ENCODE data around the gene NDUFB1. TPM values are rescaled to one million over a fixed set of nuclear protein-coding genes. Genes with fewer than 3 reads are reported as not detected.

Gene NDUFB1
- polyA plus RNA-seq, 6 donors from 2014 or later, result 200 to 337 (median 297) TPM

- H3K27ac Mint-ChIP-seq, result peak overlapping the region; percentile 95 to 100 (median 100)
- peak; percentile 11 to 15 for ATAC-seq (ENCODE audit: low read depth in 2 of 2)
Observed at GRCh38 chr14:92121207-92121669, 268 bp downstream of the NDUFB1 start.

GRCh38 chr14:92109490-92109889 is 12.0 kb downstream of the NDUFB1 start:
- H3K4me1 Mint-ChIP-seq, result peaks cover 13 to 21% (median 16%) of the 10 kb centered on the region in 3 donors
- peak overlapping the region in 1 of 6 donors; percentile 63 for H3K27ac Mint-ChIP-seq

More at GRCh38 chr14:92121207-92121669, 268 bp downstream of the NDUFB1 start:
- Mint-ChIP-seq H3K4me1 (peaks cover 29 to 59% (median 36%) of the 10 kb centered on the region in 3 donors), H3K27me3 (no peaks in the 10 kb centered on the region), H3K4me3 (peak overlapping the region; percentile 91 to 100 (median 99)), H3K36me3 (peaks cover 0 to 10% of the 10 kb centered on the region in 2 donors), H3K9me3 (no peaks in the 10 kb centered on the region)
- peak; percentile 11 for DNase-seq

GRCh38 chr14:92108345-92109254 is 12.9 kb downstream of the NDUFB1 start:
- Mint-ChIP-seq H3K4me1 (peaks cover 15 to 23% (median 16%) of the 10 kb centered on the region in 3 donors), H3K27ac (peak overlapping the region in 3 of 6 donors; percentile 27 to 80 (median 63))

More at GRCh38 chr14:92109490-92109889, 12.0 kb downstream of the NDUFB1 start:
- Mint-ChIP-seq H3K9me3 (no peaks in the 10 kb centered on the region), H3K36me3 (no peaks in the 10 kb centered on the region), H3K27me3 (no peaks in the 10 kb centered on the region), H3K4me3 (peak overlapping the region in 1 of 8 donors; percentile 14)
- ATAC-seq (ENCODE audit: low read depth in 2 of 2) (no peak), DNase-seq (no peak)

GRCh38 chr14:92106143-92106926 is 15.2 kb downstream of the NDUFB1 start, which contains the start of gene ATXN3:
Gene ATXN3 (minus strand): TSS chr14:92106582. CDS start chr14:92106552, 30 bp downstream.
- no peaks in the 10 kb centered on the region for H3K36me3 Mint-ChIP-seq
- H3K9me3 Mint-ChIP-seq, result no peaks in the 10 kb centered on the region
- H3K27me3 Mint-ChIP-seq, result no peaks in the 10 kb centered on the region
- H3K4me1 Mint-ChIP-seq, result peaks cover 26 to 38% (median 31%) of the 10 kb centered on the region in 3 donors
- peak within 1 kb of the TSS; percentile 92 to 99 (median 98) for H3K4me3 Mint-ChIP-seq
- peak within 1 kb of the TSS; percentile 91 to 98 (median 96) for H3K27ac Mint-ChIP-seq
- DNase-seq, result peak; percentile 92
- ATAC-seq (ENCODE audit: low read depth in 2 of 2), result peak; percentile 91 to 93

More at GRCh38 chr14:92108345-92109254, 12.9 kb downstream of the NDUFB1 start:
- Mint-ChIP-seq H3K27me3 (no peaks in the 10 kb centered on the region), H3K9me3 (no peaks in the 10 kb centered on the region), H3K36me3 (no peaks in the 10 kb centered on the region), H3K4me3 (peak overlapping the region in 4 of 8 donors; percentile 7 to 27 (median 15))
- DNase-seq (no peak), ATAC-seq (ENCODE audit: low read depth in 2 of 2) (no peak)

GRCh38 chr14:92105893-92106142 is 15.7 kb downstream of the NDUFB1 start:
- DNase-seq, result no peak
- peak overlapping the region; percentile 92 to 99 (median 98) for H3K4me3 Mint-ChIP-seq
- H3K27ac Mint-ChIP-seq, result peak overlapping the region; percentile 91 to 98 (median 96)
- H3K36me3 Mint-ChIP-seq, result no peaks in the 10 kb centered on the region
- ATAC-seq (ENCODE audit: low read depth in 2 of 2), result peak; percentile 0 to 5
- no peaks in the 10 kb centered on the region for H3K9me3 Mint-ChIP-seq
- peaks cover 26 to 38% (median 31%) of the 10 kb centered on the region in 3 donors for H3K4me1 Mint-ChIP-seq
- H3K27me3 Mint-ChIP-seq, result no peaks in the 10 kb centered on the region

- no peak for ATAC-seq (ENCODE audit: low read depth in 2 of 2)
Observed at GRCh38 chr14:92105073-92105892, 16.2 kb downstream of the NDUFB1 start.

GRCh38 chr14:92103363-92103989 is 18.0 kb downstream of the NDUFB1 start:
- Mint-ChIP-seq H3K27me3 (no peaks in the 10 kb centered on the region), H3K4me3 (peak overlapping the region in 2 of 8 donors; percentile 25 to 77), H3K4me1 (peaks cover 34 to 51% (median 50%) of the 10 kb centered on the region in 3 donors), H3K9me3 (no peaks in the 10 kb centered on the region), H3K27ac (no peak overlapping the region), H3K36me3 (no peaks in the 10 kb centered on the region)
- ATAC-seq (ENCODE audit: low read depth in 2 of 2) (no peak), DNase-seq (no peak)

More at GRCh38 chr14:92105073-92105892, 16.2 kb downstream of the NDUFB1 start:
- Mint-ChIP-seq H3K27ac (peak overlapping the region; percentile 91 to 98 (median 96)), H3K27me3 (no peaks in the 10 kb centered on the region), H3K36me3 (no peaks in the 10 kb centered on the region), H3K4me3 (peak overlapping the region; percentile 92 to 99 (median 98)), H3K9me3 (no peaks in the 10 kb centered on the region), H3K4me1 (peaks cover 26 to 38% (median 36%) of the 10 kb centered on the region in 3 donors)
- no peak for DNase-seq

GRCh38 chr14:92099802-92100201 is 21.7 kb downstream of the NDUFB1 start:
- DNase-seq, result no peak
- Mint-ChIP-seq H3K4me1 (peaks cover 19 to 39% (median 34%) of the 10 kb centered on the region in 3 donors), H3K27me3 (no peaks in the 10 kb centered on the region), H3K4me3 (peak overlapping the region in 1 of 8 donors; percentile 20), H3K36me3 (peaks cover 1 to 2% of the 10 kb centered on the region in 2 donors), H3K27ac (peak overlapping the region in 2 of 6 donors; percentile 6 to 53), H3K9me3 (no peaks in the 10 kb centered on the region)
- ATAC-seq (ENCODE audit: low read depth in 2 of 2), result no peak

GRCh38 chr14:92093320-92093719 is 28.2 kb downstream of the NDUFB1 start:
- Mint-ChIP-seq H3K36me3 (peaks cover 13 to 16% of the 10 kb centered on the region in 2 donors), H3K4me3 (no peak overlapping the region), H3K27me3 (no peaks in the 10 kb centered on the region), H3K9me3 (no peaks in the 10 kb centered on the region), H3K27ac (peak overlapping the region in 1 of 6 donors; percentile 48), H3K4me1 (peaks cover 0 to under 1% (median 0%) of the 10 kb centered on the region in 3 donors)
- ATAC-seq (ENCODE audit: low read depth in 2 of 2) (no peak), DNase-seq (no peak)

GRCh38 chr14:92088494-92088893 is 33.0 kb downstream of the NDUFB1 start:
- Mint-ChIP-seq H3K4me1 (no peaks in the 10 kb centered on the region), H3K27ac (peak overlapping the region in 1 of 6 donors; percentile 39), H3K27me3 (no peaks in the 10 kb centered on the region), H3K4me3 (no peak overlapping the region), H3K9me3 (peaks cover 0 to 1% (median 0%) of the 10 kb centered on the region in 7 donors), H3K36me3 (peaks cover 15 to 27% of the 10 kb centered on the region in 2 donors)
- DNase-seq, result no peak
- no peak for ATAC-seq (ENCODE audit: low read depth in 2 of 2)

GRCh38 chr14:92074555-92074954 is 47.0 kb downstream of the NDUFB1 start:
- no peaks in the 10 kb centered on the region for H3K9me3 Mint-ChIP-seq
- ATAC-seq (ENCODE audit: low read depth in 2 of 2) (no peak), DNase-seq (no peak)
- peak overlapping the region in 2 of 6 donors; percentile 30 to 33 for H3K27ac Mint-ChIP-seq
- H3K36me3 Mint-ChIP-seq, result peaks cover 15 to 16% of the 10 kb centered on the region in 2 donors
- peaks cover 0 to 4% (median 0%) of the 10 kb centered on the region in 3 donors for H3K4me1 Mint-ChIP-seq
- H3K27me3 Mint-ChIP-seq, result no peaks in the 10 kb centered on the region
- no peak overlapping the region for H3K4me3 Mint-ChIP-seq
